Effector CD8-positive, alpha-beta T cell (primary cell): ENCODE data around the gene VTN.

ENCODE experiments used
- DNase-seq: peaks from one replicate; lab custom pipeline; 2025; lab: John Stamatoyannopoulos, UW
- total RNA-seq, 4 experiments: gene quantifications; one replicate each; lab custom pipeline; 2026; lab: John Stamatoyannopoulos, UW

Gene VTN
- 0 to 0.39 (median 0.32) reads per million in 4 experiments for total RNA-seq

DNA sequence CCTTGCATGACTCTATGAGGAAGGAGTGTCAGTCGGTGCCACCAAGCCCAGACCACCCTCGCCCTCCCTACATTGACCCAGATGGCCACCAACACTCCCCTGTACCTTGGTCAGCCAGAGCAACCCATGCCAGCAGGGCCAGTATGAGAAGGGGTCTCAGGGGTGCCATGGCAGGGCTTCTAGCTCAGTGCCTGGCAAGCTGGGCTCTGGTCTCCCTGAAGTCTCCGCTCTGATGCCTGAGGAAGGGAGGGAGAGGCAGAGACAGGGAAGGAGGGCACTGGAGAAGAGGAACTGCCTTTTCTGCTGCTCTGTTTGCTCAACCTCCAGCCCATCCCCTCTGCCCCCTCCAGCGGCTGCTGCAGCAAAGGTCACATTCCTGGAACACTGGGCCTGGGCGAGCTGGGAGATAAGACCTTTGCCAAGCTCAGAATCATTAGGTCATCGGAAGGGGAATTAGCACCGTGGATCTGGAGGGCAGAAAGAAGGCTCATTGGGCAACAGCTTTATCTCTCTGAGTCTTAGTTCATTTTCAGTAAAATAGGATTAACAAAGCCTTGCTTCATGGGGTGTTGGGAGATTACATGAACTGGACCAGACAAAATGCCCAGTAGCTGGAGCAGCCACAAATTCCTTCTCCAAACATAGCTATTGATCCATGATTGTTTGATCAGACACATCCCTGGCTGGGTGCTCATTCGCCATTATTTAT is at the start of gene VTN:
TSS of gene VTN (minus strand) at position 273 of the 709 bp plus-strand sequence. CDS start at position 169, 104 bp downstream.
- no peak for DNase-seq

DNA sequence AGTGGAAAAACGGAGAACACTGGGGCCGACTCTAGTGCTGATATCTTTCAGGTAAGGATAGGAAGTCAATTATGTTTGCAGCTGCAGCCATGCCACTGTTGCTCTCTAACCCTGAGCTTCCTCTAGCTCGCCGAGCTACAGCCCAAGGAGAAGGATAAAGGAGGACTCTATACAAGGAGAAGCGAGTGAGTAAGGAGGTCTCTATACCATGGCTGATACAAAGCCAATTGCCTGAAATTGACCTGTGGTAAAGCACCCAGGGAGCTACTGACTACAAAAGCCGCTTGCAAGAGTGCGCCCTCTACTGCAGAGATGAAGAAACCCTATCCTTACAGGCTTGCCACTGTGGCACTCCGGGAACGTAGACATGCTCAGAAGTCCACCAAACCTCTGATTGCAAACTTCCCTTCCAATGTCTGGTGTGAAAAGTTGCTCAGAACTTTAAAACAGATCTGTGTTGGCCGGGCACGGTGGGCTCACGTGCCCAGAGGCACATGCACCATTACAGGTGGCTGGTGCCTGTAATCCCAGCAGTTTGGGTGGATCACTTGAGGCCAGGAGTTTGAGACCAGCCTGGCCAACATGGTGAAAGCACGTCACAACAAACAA is 46.7 kb upstream of the VTN start:
- DNase-seq, result no peak

- no peak for DNase-seq
These were observed 45.8 kb upstream of the VTN start for GRCh38 chr17:28415886-28416285.

DNA sequence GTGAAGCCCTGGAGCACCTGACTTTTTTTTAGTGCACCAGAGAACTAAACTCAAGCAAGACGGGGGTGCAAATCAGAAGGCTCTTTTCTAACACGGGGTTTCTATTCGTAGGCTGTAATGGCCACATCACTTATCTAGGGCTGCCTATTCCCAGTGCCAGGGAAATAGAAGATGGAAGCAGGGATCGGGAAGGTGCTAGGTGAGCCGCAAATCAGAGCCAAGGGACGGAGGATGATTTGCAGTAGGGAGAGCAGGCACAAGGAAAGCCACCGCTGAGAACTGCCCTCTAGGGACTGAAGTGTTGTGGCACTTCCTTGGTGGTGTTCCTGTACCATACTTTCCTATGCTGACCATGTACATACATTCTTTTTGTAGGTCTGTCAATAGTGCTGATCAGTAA is 43.7 kb upstream of the VTN start:
- no peak for DNase-seq

DNA sequence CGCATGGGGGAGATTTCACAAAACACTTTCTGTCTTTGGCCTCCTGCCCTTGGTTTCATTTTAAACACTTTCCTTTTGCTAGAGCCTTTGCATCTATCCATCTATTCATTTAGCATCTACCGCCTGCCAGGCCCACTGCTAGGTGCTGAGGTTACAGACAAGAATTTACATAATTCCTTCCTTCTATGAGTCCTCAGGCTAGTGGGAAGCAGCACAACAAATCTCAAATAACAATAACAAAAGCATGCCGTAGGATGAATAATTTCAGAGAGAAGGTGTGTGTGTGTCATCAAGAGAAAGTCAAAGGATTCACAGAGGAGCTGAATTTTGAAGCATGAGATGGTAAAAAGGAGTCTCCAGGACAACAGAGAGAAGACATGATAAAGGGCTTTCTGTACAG is 42.0 kb upstream of the VTN start:
- DNase-seq, result no peak

DNA sequence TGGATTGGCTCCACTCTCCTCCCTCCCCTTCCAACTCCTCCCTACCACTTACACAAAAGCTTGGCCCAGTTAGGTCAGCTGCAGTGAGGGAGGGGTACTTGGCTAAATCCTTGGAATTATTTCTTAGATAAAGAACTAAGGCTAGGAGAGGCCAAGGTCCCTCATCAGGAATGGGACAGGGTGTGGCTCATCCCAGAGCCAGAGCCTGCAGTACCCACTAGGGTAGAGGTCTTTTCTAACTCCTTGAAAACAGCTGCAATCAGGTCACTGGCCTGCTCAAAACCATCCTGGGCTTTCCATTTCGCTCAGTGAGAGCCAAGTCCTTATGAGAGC is 37.8 kb upstream of the VTN start:
- no peak for DNase-seq

- DNase-seq, result no peak
These were observed 37.2 kb upstream of the VTN start for GRCh38 chr17:28407130-28407973.

DNA sequence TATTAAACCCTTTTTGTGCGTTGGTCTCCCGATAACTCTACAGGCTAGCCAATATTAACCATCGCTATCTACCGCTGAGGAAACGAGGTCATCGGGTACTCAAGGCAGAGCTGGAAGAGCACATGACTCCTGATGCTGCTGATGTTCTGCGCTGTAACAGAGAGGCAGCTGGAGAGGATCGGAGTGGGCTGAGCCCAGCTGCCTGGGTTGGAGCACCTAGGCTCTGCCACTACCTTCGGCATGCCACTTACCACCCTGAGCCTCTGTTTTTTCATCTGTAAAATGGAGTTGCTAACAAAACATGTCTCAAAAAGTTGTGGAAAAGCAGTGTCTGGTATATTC is 36.3 kb upstream of the VTN start:
- no peak for DNase-seq

GRCh38 chr17:28405632-28406472 is 35.7 kb upstream of the VTN start, which contains the start of gene SLC46A1:
Gene SLC46A1 (minus strand): TSS chr17:28406212. CDS start chr17:28406114, 98 bp downstream.
- DNase-seq, result no peak

DNA sequence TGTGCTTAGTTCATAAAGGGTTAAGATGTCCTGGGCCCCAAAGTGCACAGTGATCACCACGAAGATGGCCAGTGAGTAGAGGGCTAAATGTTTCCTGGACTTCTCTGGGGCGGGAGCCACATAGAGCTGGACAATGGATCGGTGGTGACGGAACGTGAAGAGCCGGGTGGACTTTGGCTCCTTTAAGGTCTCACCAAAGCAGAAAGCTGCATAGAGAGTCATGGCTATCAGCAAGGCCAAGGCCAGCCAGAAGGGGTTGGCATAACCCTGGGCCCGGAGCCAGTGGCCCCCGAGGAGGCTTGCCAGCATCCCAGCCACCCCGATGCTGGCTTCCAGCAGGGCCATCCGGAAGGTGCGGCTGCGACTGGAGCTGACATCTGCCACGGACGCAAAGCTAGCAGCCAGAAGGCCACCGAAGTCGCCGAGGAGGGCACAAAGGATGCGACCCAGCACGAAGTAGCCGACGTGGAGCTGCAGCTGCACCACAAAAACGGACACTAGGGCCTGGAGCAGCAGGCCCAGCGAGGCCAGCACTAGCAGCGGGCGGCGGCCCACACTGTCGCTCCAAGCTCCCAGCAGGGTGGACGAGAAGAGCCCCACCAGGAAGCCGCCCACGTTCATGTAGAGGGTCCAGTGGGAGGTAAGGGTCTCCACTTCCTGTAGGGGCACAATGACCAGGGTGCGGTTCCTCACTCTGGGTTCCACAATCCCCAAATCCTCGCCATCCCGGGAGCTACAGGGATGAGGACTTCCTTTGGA is 34.9 kb upstream of the VTN start:
- no peak for DNase-seq

GRCh38 chr17:28404461-28404811 is 34.3 kb upstream of the VTN start:
- DNase-seq, result no peak

- no peak for DNase-seq
These were observed 33.9 kb upstream of the VTN start for GRCh38 chr17:28404007-28404406.

GRCh38 chr17:28402844-28403243 is 32.7 kb upstream of the VTN start:
- DNase-seq, result no peak

DNA sequence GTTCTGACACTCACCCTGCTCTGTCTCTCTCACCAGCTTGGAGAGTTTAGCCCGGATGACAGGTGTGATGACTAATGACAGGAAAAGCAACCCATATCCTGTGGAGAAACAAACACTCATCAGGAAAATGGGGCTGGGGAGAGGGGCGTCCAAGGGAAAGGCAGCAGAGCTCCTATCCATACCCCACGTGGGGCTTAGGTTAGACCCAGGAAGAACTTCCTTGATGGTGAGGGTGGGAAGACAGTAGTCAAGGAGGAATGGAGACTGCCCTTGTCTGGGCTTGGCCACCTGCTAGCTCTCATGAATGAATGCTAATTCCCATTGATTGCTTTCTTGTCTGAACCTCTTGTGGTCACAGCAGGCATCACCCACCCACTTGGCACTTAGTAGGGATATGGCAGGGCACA is 32.1 kb upstream of the VTN start:
- no peak for DNase-seq

GRCh38 chr17:28399808-28400207 is 29.7 kb upstream of the VTN start:
- DNase-seq, result no peak

DNA sequence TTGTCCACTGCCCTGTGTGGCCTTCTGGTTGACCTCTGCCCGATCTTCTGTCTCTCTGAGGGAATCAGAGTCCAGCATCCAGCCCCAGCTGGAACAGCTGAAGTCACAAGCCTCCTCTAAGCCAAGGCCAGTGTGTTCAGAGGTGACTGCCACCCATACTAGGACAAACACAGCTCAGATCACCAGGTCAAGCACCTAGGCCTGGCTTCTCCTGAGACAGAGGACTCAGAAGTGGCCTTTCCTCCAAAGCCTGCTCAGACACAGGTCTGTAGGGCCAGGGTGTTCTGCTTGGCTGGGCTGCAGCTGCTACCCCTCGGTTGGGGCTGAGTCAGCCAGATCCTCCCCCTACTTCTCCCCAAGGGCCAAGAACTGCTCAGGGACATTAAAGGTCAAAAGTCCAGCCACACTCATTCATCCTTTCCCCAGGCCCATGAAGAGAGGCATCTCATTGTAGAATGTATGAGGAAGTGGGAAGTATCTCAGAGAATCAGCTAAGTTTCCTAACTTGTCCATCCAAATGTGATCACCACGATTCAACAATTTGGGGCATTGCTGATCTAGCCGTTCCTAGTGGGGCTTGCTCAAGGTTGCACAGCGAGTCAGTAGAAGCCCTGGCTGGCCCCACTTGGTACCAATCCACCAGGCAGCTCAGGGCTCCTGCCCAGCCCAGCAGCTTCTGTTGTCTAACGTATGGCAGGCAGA is 28.3 kb upstream of the VTN start:
- DNase-seq, result no peak

- DNase-seq, result no peak
These were observed 27.7 kb upstream of the VTN start for GRCh38 chr17:28397687-28398279.

- no peak for DNase-seq
These were observed 27.2 kb upstream of the VTN start for GRCh38 chr17:28397275-28397674.

DNA sequence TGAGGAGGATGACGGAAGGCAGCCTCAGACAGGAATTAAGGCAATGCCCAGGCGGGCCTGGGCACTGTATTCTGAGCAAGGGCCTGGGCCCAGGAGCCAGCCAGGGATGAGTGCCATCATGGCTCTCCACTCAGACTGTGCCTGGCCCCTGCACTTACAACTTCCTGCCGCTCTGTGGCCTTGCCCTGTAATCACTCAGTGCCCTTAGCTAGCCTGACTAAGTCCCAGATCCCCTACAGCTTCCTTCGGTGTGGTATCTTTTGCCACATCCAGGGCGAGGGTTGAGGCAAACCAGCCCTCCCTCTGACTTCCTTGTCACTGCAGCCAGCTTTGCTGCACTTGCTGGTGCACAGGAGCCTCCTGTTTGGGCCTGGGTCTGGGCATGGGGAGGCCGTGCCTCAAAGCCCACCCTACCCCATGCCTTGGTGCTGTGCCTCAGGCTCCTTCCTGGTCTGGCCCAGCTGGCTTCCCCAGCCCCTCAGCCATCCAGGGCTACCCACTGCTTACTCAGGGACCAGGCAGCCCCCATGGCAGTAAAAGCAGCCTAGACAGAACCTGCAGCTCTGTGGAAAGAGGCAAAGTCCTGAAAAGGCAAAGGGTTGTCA is 26.6 kb upstream of the VTN start:
- DNase-seq, result no peak

DNA sequence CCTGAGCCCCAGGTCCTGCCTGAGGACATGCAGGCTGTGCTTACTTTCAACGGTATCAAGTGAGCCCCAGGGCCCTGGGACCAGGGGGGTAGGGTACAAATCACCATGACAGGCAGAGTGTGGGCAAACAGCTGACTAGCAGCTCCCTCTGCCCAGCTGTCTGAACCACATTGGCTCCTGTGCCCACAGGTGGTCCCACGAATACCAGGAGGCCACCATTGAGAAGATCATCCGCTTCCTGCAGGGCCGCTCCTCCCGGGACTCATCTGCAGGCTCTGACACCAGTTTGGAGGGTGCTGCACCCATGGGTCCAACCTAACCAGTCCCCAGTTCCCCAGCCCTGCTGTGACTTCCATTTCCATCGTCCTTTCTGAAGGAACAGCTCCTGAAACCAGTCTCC is 25.9 kb upstream of the VTN start:
- no peak for DNase-seq
